Smooth muscle cell (in vitro differentiated cells): ENCODE data around the gene PSMG3. TPM values are rescaled to one million over a fixed set of nuclear protein-coding genes. Genes with fewer than 3 reads are reported as not detected.

Experiments used
- DNase-seq: peaks from one replicate; lab custom pipeline; 2025; ENCODE audit not compliant: unreplicated experiment; lab: John Stamatoyannopoulos, UW
- H2AFZ ChIP-seq: fragments of 200-600 bp; sonication (generic); 2 replicates; pipeline ENCODE4 v1.6.0; 2016; ENCODE audit warnings: antibody characterized with exemption, low read depth, mild to moderate bottlenecking
- H3F3A ChIP-seq: fragments of 200-600 bp; sonication (generic); 2 replicates; pipeline ENCODE4 v1.6.0; 2017; ENCODE audit warnings: antibody characterized with exemption, low read depth
- H3K27ac ChIP-seq: fragments of 200-600 bp; sonication (generic); 2 replicates; pipeline ENCODE4 v1.5.1; 2016; ENCODE audit warnings: low read depth, mild to moderate bottlenecking
- H3K27me3 ChIP-seq: fragments of 200-600 bp; sonication (generic); 2 replicates; pipeline ENCODE4 v1.6.1; 2016; ENCODE audit warnings: low read depth, mild to moderate bottlenecking
- H3K36me3 ChIP-seq: fragments of 200-600 bp; sonication (generic); 2 replicates; pipeline ENCODE4 v1.5.1; 2016; ENCODE audit warnings: low read depth
- H3K4me1 ChIP-seq: fragments of 200-600 bp; sonication (generic); 2 replicates; pipeline ENCODE4 v1.5.1; 2016; ENCODE audit warnings: low read depth
- H3K4me2 ChIP-seq: fragments of 200-600 bp; sonication (generic); 2 replicates; pipeline ENCODE4 v1.6.0; 2016; ENCODE audit warnings: mild to moderate bottlenecking
- H3K4me3 ChIP-seq: fragments of 200-600 bp; sonication (generic); 2 replicates; pipeline ENCODE4 v1.5.1; 2016; ENCODE audit warnings: mild to moderate bottlenecking
- H3K79me2 ChIP-seq: fragments of 200-600 bp; sonication (generic); 2 replicates; pipeline ENCODE4 v1.6.0; 2016; ENCODE audit warnings: low read depth, mild to moderate bottlenecking
- H3K9ac ChIP-seq: fragments of 200-600 bp; sonication (generic); 2 replicates; pipeline ENCODE4 v1.6.0; 2016; ENCODE audit warnings: low read depth
- H3K9me3 ChIP-seq: fragments of 200-600 bp; sonication (generic); replicated peaks from 2 replicates; pipeline ENCODE4 v1.5.1; 2016; ENCODE audit warnings: low read depth
- H4K20me1 ChIP-seq: fragments of 200-600 bp; sonication (generic); 2 replicates; pipeline ENCODE4 v1.6.0; 2016; ENCODE audit warnings: low read depth
- WGBS: methylation state at CpG from one replicate; pipeline ENCODE4 v1.1.7; 2016; ENCODE audit warnings: low lambda C conversion rate; 5-methylcytosine and 5-hydroxymethylcytosine counted together
- polyA plus RNA-seq: library from polyadenylated mRNA; unstranded; fragments of >200 nt; fragmentation: Nextera tagmentation; extraction: Ambion mirVana; gene quantifications from 2 replicates; pipeline ENCODE4 v1.2.1, GENCODE V29; 2016
- total RNA-seq: library from RNA; depleted of rRNA; stranded (reverse); fragments of >200 nt; gene quantifications from 2 replicates; pipeline ENCODE4 v1.2.3, GENCODE V29; 2014
- TF ChIP-seq, protein P1 (sequence below): fragments of 200-600 bp; sonication (generic); IDR thresholded peaks from 2 replicates; pipeline ENCODE4 v1.5.1; 2017; ENCODE audit warnings: borderline replicate concordance, mild to moderate bottlenecking, antibody characterized with exemption; ENCODE audit not compliant: insufficient read depth, poor library complexity, severe bottlenecking

The PSMG3 gene
- total and polyA plus RNA-seq, 2 experiments from 2014 or later, result 24.5 to 45.3 TPM

DNA sequence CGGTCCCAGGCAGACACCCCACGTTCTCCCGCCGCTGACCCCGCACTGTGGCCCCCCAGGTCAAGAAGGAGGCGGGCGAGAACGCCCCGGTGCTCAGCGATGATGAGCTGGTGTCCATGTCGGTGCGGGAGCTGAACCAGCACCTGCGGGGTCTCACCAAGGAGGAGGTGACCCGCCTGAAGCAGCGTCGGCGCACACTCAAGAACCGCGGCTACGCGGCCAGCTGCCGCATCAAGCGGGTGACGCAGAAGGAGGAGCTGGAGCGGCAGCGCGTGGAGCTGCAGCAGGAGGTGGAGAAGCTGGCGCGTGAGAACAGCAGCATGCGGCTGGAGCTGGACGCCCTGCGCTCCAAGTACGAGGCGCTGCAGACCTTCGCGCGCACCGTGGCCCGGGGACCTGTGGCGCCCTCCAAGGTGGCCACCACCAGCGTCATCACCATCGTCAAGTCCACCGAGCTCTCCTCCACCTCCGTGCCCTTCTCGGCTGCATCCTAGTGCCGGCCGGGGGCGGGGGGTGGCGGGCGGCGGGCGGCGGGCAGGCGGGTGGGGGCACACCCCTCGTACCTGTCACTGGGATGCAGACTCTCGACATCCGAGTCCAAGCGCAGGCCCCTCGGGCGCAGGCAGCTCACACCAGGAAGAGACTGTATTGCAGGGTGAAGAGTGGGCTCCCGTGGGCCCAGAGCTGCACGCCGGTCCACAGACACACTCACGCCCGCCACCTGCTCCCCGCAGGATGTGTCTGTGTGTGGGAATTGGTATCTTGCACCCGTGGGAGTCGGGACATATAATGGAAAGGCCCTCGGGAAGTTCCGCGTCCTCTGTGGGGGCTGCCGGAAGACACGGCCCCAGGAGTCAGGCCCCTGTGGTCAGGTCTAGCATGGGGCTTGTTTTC lies 29.7 kb downstream of the PSMG3 start:
- H3F3A ChIP-seq, result no peaks in the 10 kb centered on the region
- WGBS, result 97% methylated on average over 65 of the region's 73 CpGs
- DNase-seq, result no peak
- H3K9ac ChIP-seq, result no peak overlapping the region
- H3K27ac ChIP-seq, result no peak overlapping the region
- TF ChIP-seq, protein P1, sequence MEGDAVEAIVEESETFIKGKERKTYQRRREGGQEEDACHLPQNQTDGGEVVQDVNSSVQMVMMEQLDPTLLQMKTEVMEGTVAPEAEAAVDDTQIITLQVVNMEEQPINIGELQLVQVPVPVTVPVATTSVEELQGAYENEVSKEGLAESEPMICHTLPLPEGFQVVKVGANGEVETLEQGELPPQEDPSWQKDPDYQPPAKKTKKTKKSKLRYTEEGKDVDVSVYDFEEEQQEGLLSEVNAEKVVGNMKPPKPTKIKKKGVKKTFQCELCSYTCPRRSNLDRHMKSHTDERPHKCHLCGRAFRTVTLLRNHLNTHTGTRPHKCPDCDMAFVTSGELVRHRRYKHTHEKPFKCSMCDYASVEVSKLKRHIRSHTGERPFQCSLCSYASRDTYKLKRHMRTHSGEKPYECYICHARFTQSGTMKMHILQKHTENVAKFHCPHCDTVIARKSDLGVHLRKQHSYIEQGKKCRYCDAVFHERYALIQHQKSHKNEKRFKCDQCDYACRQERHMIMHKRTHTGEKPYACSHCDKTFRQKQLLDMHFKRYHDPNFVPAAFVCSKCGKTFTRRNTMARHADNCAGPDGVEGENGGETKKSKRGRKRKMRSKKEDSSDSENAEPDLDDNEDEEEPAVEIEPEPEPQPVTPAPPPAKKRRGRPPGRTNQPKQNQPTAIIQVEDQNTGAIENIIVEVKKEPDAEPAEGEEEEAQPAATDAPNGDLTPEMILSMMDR, result no peak
- H3K4me2 ChIP-seq, result no peak overlapping the region
- no peak overlapping the region for H2AFZ ChIP-seq
- H3K36me3 ChIP-seq, result no peaks in the 10 kb centered on the region
- H3K27me3 ChIP-seq, result no peaks in the 10 kb centered on the region
- no peaks in the 10 kb centered on the region for H4K20me1 ChIP-seq
- H3K4me3 ChIP-seq, result no peak overlapping the region
- no peaks in the 10 kb centered on the region for H3K9me3 ChIP-seq
- H3K4me1 ChIP-seq, result peaks cover 16% of the 10 kb centered on the region
- H3K79me2 ChIP-seq, result peaks cover 32% of the 10 kb centered on the region

DNA sequence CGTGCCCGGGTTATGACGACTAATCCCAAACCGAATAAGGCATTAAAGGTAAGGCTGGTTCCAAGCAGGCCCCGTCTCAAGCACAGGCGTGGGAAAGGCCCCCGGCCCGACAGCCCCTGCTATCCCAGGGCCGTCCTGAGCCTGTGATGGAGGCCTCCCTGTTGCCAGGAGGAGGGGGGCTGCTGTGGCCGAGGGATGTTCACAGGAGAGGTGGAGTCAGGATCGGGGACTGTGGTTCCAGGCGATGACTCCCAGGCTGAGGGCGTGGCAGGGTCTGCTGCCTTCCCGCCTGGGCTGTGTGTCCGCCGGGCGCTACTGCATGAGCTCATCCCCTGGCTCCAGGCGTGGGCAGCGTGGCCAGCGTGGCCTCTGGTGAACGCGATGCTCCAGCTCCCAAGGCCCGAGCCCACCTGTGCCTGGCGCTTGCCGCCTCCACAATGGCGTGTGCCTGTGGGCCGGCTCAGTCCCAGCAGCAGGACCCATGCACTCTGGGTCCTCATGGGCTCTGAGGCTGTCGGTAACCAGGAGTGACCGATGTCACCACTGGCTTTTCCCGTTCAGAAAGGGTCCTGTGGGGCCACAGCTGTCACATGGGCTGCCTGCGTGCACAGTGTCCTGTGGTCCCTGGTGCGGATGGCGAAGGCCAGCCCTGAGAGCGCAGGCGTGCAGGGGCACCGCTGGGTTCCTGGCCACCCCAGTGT lies 30.5 kb downstream of the PSMG3 start:
- Histone ChIP-seq H3K27me3 (no peaks in the 10 kb centered on the region), H3K4me3 (no peak overlapping the region), H3F3A (no peaks in the 10 kb centered on the region), H4K20me1 (peaks cover 3% of the 10 kb centered on the region), H3K79me2 (peaks cover 40% of the 10 kb centered on the region), H3K4me2 (peak overlapping the region; percentile 82), H3K4me1 (peaks cover 16% of the 10 kb centered on the region), H3K9ac (peak overlapping the region; percentile 97), H2AFZ (no peak overlapping the region), H3K27ac (peak overlapping the region; percentile 99), H3K36me3 (no peaks in the 10 kb centered on the region), H3K9me3 (no peaks in the 10 kb centered on the region)
- WGBS, result 88% methylated on average over 35 of the region's 36 CpGs
- no peak for DNase-seq
- TF ChIP-seq, protein P1, result no peak

DNA sequence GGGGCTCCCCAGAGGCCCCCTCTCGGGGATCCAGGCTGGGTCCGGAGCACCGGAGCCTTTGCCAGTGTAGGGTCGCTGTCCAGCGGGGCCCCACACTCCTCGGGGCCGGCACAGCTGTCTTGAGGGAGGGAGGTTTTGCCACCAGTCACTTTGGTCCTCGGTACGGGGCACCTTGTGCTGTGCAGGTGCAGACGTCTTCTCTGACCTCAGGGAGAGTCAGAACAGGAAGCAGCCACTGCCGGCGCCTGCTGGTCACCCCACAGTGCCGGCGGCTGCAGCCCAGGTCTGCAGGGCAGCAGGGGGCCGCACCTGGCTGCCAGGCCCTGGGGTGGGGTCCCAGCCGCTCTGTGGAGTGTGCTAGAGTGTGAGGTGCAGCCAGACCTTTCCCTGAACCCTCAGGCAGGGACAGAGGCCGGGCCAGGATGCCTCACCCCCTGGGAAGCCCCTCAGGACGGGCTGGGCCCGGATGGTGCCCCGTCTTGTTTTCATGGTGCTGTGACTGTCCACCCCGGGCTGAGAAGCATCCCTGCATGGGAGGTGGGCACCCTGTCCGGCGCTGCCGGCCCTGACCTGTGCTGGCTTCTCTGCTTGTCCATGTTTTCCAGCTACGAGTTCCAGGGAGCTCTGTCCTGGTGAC lies 31.2 kb downstream of the PSMG3 start:
- no peaks in the 10 kb centered on the region for H3F3A ChIP-seq
- H3K9ac ChIP-seq, result peak overlapping the region; percentile 97
- H3K4me3 ChIP-seq, result peak overlapping the region; percentile 13
- H2AFZ ChIP-seq, result no peak overlapping the region
- peak overlapping the region; percentile 99 for H3K27ac ChIP-seq
- WGBS, result 94% methylated on average over 20 of the region's 25 CpGs
- H3K79me2 ChIP-seq, result peaks cover 43% of the 10 kb centered on the region
- H3K4me1 ChIP-seq, result peaks cover 16% of the 10 kb centered on the region
- no peaks in the 10 kb centered on the region for H3K27me3 ChIP-seq
- no peaks in the 10 kb centered on the region for H3K9me3 ChIP-seq
- peak overlapping the region; percentile 82 for H3K4me2 ChIP-seq
- DNase-seq, result no peak
- TF ChIP-seq, protein P1, result no peak
- peaks cover 8% of the 10 kb centered on the region for H4K20me1 ChIP-seq
- H3K36me3 ChIP-seq, result no peaks in the 10 kb centered on the region
